GM11168 (cell line): ENCODE data around the gene DYRK3.

Experiments used
- in situ Hi-C: fragments of 300-500 bp; cut with MboI; formaldehyde crosslinking; loops from one replicate; pipeline ENCODE4 v1.12.0; 2022; ENCODE audit warnings: low sequenced_read_pairs; ENCODE audit not compliant: unreplicated experiment

DYRK3 gene

DNA sequence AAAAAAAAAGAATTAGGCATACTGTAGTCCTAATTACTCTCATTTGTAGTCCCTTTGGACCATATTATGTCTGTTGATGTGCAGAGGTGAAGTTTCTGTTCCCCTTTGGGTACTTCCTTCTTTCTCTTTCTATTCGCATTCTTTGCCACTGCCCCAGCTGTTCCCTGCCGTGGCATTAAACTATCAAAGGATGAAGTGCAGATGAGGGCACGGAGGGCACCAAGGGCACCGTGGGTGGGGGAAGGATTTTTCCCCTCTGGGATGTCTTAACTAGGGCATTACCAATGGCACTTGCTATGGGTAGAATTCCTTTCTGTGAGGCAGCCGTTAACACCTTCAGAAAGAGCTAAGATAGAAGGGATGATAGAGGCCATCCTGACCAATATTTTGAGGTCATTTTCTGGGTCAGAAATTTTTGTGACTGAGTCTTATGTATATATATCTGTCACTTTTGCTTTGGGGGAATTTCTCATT lies 44.4 kb downstream of the DYRK3 start:
- in situ Hi-C loops, result no loop called here

DNA sequence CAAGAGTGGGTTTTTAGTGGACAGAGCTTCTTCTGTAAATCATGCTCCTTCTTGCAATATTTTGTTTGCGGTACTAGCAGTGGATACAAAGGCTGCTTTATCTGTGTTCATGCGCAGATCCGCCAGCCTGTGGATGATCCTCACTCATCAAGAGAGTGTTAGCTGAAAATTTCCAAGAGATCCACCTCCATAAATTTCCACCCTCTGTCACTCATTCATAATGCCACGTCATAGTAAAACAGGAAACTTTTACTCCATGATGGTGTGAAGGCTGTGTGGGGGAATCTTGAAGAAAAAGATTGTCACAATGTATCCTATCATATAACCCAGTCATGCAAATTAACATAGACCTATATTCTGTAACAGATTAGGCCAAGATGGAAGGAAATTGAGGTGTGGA lies 44.9 kb downstream of the DYRK3 start:
- in situ Hi-C loops, result no loop called here

DNA sequence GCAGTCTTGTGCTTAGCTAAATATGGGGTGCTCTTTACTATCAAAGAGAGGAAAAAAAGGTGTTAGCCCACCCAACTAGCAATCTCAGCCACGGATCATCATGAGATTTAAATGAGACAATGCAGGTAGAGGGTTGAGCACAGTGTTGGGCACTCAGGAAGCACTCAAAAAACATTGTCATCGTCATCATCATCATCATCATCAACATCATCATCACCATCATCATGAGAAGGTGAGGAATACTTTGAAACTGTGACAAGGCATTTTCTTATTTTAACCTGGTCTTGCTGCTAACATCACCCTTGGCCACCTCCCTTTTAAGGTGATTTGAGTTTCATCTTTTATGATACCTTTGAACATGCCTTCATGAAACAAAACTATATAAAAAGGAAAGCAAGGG lies 46.0 kb downstream of the DYRK3 start:
- in situ Hi-C loops, result no loop called here

DNA sequence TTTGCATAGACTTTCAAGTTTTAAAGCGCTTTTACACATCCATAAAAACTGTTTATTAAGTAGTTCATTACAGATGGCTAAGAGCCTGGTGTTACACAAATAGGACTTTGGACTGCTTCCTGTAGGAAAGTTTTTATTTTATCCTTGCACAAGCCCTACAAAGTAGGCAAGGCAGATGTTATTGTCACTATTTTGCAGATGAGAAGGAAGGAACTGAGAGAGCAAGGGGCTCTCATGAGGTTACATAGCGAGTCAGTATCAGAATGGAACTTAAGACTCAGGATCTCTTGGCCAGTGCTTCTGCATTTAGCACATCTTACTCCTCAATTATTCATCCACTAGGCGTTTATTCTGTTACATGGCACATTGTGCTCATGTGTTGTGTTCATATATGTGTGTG lies 46.8 kb downstream of the DYRK3 start:
- in situ Hi-C loops, result no loop called here

DNA sequence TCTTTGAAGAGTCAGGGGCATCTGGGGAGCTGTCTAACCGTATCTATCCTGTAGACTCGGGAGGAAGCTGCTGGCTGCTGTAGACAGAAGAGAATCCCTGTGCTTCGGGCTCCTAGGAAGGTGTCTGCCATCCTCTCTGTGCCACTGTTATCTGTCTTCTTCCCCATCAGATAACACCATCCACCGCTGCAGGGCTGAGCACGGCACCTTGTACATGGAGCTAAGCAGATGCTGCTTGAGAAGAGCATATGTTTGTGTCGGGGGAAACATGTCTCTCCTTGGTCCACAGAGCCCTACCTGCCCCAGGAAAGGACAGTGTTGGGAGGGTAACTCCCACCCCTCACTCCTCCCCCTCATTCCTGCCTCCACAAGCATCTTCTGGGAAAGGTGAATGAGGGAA lies 48.0 kb downstream of the DYRK3 start:
- in situ Hi-C loops, result no loop called here

DNA sequence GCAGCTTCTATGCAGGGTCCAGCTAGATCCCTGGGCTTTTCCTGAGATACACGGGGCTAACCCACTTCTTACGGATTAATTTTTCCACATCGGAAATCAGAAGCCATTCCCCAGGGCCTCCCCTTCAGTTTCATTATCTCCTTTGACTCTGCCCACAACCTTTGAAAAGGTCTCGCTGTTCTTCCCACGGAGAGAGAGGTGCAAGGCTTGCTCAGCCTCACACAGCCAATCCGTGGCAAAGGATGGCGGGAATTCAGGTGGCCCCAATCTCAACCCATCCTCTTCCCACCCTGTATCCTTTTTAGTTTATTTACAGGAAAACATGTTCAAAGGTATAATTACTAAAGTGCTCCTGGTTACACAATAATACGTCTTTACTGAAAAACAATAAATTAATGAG lies 48.7 kb downstream of the DYRK3 start:
- in situ Hi-C loops, result no loop called here

DNA sequence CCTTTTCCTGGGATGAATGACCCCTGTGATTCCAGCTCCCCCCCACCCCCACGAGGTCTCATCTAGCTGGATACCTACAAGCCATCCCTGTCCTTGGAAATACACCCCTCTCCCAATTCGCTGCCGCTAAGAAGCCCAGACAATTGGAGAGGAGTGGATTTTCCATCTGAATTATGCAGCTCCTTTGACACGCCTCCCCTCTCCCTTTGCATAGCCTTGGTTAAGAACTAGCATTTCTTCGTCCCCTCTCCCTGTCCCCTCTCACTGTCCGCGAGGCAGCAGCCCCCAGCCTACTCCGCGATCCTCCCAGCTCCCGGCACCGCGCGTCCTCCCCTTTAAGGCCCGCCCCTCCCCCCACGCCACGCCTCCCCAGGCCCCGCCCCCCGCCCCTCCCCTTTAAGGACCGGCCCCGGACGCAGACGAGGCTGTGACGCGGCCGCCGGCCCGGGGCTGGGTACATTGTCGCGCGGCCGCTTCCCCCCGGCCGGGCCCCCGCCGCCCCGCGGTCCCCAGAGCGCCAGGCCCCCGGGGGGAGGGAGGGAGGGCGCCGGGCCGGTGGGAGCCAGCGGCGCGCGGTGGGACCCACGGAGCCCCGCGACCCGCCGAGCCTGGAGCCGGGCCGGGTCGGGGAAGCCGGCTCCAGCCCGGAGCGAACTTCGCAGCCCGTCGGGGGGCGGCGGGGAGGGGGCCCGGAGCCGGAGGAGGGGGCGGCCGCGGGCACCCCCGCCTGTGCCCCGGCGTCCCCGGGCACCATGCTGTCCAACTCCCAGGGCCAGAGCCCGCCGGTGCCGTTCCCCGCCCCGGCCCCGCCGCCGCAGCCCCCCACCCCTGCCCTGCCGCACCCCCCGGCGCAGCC lies 49.4 kb downstream of the DYRK3 start, which contains the start of gene MAPKAPK2:
TSS of gene MAPKAPK2 (plus strand) at position 428 of the 856 bp plus-strand sequence. CDS start at position 753, 325 bp downstream.
- in situ Hi-C loops, result no loop called here

DNA sequence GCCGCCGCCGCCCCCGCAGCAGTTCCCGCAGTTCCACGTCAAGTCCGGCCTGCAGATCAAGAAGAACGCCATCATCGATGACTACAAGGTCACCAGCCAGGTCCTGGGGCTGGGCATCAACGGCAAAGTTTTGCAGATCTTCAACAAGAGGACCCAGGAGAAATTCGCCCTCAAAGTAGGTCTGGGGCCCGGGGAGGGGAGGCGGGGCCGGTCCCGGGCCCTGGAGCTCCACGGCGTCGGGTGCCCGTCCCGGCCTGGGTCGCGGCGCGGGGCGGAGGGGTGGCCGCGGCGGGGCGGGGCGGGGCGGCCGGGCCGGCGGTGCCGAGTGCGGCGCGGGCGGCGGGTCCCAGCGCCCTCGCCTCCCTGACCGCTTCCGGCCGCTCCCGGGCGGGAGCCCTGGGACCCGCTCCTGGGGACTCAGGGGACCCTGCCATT lies 50.0 kb downstream of the DYRK3 start:
- in situ Hi-C loops, result no loop called here

DNA sequence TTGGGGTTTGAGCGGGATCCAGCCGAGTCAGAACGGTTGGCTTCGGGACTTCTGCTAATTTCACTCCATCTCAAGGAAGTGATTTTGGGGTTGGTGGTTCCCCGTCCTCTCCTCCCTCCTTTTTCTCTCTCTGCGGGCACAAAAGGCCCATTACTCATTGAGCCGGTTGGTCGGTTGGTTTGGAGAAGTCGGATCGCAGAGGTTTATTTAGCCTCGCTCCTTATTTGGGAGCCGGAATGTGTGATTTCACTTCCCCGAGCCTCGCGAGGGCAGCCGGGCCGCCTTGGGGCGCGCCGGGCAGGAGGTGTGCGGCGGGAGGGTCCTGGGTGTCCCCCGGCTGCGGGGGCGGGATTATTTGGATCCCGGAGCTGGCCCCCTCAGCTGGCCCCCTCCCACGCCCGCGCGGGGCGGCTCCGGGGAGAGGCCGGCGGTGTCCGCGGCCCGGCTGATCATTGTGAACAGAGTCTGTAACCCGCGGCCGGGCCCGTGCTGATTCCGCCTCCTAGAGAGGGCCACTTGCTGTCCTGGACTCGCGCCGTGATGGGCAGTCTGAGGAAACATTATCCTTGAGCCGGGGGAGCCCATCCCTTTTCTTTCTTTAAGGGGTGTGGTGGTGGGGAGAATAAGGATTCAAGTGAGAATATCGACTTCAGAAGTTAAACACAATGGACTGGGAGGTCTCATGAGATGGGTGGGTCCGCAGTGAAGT lies 50.6 kb downstream of the DYRK3 start:
- in situ Hi-C loops, result no loop called here

DNA sequence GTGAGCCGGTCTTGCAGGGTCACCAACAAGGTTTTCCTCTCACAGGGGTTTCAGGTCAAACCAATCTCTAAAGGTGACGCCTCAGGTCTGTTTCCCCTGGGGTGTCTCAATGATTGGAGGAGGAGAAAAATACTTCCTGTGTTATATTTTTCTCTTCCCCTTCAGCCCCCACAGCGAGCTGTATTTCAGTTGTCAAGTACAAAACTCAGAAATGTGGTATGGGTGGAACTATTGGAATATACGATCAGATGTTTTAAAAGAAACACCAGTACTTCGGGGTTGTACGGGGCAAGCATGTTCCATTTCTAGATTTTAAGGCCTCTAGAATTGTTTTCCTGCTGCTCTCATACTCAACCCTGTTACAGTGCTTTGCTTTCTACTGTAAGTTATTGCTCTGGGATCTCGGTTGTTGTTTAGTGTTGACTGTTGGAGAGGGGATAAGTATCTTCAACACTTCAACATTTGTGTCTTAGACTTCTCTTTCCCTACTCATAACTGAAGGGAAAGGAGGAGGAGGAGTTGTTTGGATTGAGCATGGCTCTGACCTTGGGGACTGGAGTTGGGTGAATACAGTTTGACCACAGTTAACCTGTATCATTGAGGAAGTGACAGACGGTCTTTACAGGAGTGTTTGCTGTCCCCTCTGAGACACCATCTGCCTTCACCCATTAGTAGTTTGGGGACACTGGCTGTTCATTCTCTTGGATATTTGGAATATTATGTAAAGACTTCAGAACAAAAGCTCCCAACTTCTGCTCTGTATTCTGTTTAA lies 51.3 kb downstream of the DYRK3 start:
- in situ Hi-C loops, result no loop called here

DNA sequence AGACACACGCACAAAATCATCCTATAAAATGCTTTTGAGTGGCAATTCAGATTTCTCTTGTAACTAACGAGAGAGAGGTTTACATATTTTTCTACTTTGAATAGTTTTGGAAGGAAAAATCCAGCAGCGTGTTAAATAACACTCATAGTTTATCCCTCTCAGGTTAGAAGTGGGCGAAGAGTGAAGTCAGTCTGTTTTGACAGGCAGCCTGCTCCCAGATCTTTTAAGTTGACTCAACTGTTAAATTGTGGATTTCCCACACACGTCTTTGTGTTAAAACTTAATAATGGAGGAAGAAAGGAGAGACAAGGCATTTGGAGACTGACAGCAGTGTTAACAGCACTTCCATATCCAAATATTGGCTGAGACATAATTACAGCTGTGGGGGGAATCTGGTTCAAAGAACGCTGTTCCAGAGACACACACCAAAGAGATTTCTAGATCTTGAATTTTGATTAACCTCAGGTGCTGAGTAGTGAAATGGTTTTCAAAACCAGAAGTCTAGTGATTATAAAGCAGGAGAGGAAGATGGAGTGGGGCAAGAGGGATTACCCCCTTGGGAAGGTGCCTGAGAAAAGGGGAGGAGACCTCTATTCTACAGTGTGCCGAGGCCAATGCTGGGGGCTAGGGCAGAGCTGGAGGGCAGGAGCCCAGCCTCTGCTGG lies 52.0 kb downstream of the DYRK3 start:
- in situ Hi-C loops, result no loop called here

DNA sequence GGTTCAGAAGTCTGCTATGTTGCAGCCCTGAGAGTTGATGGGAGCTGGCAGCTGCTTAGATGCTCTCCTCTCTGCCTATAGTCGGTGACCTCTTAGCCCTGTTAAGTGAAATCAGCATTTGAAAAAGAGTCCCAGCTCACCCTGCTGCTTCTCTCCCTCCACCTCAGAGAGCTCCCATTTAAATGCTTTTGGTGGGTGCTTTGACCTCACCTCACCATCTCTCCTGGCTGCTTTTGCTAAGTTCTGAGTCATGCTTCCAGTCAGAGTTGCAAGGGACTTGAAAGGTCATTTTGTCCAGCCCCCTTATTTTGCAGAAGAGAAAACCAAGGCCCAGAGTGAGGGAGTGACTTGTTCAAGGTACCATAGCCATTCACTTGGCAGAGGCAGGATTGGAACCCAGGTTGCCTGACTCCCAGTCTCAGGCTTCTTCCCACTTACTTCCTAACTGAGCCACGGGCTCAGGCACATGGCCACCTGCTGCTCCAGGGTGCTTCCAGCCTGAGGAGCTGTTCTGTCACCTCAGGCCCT lies 52.6 kb downstream of the DYRK3 start:
- in situ Hi-C loops, result no loop called here

DNA sequence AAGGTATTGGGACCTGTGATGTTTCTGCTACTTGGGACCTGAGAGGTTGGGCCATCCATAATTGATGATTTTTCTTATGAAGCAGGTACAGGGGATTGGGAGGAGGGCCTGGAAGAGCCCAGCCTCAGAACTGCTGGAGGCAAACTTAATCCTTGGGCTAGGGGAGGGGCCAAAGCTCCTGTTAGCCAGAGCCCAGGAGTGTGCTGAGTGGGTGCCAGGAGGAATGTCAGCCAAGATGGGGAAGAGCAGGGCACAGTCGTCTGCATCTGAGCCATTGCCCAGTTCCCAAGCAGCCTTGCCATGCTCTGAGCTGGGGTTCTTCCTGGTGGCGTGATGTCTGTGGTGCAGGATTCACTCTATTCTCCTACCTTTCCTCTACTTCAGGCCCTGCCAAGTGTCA lies 55.2 kb downstream of the DYRK3 start:
- in situ Hi-C loops, result no loop called here

DNA sequence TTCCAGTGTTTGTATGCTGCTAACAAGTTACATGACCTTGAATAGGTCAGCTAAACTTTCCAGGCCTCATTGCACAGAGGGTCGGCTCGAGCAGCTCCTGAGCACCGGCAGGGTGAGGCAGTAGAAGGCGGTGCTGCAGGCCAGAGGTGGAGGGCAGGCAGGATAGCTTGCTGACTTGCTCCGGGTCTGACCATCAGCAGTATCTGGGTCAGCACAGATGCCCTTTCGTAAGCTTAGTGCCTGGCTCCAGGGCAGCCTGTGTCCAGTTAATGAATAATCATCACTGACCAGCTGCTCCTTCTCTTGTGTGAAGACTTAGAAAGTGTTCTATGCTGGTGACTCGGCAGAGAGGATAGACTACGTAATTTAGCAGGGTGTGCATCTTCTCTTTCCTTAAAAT lies 56.3 kb downstream of the DYRK3 start:
- in situ Hi-C loops, result no loop called here

DNA sequence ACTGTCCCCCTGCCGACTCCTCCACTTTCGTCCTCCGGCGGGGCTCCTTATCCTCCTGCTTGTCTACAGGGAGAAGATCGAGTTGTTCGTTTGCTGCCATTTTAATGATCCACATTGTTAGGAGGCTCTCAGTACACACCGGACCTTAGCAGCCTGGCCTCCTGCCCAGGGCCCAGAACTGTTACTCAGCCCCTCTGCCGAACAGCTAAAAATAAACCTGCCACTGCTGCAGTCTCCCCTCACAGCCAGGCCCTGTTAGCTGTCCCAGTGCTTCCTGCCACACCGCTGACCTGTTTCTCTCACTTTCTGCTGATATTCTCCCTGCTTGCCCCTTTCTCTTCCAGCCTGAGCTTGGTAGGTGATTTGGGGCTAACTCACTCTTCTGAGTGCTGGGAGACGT lies 57.7 kb downstream of the DYRK3 start:
- in situ Hi-C loops, result no loop called here

DNA sequence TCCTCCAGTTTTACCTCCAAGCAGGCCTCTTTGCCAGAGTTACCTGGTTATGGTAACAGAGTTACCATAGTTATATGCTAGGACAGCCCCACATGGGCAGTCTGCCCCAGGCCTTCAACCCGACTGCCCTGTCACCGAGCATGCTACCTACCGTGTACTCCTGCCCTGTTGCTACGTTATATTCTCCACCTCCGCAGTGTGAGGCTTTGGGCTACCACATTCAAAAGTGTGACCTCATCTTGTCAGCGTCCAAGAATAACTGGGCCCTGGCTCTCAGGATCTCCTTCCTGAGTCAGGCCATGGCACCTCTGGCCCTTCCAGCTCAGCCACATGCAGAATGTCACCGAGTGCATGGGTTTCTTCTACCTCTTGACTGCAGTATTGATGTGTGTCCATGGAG lies 58.3 kb downstream of the DYRK3 start:
- in situ Hi-C loops, result no loop called here

DNA sequence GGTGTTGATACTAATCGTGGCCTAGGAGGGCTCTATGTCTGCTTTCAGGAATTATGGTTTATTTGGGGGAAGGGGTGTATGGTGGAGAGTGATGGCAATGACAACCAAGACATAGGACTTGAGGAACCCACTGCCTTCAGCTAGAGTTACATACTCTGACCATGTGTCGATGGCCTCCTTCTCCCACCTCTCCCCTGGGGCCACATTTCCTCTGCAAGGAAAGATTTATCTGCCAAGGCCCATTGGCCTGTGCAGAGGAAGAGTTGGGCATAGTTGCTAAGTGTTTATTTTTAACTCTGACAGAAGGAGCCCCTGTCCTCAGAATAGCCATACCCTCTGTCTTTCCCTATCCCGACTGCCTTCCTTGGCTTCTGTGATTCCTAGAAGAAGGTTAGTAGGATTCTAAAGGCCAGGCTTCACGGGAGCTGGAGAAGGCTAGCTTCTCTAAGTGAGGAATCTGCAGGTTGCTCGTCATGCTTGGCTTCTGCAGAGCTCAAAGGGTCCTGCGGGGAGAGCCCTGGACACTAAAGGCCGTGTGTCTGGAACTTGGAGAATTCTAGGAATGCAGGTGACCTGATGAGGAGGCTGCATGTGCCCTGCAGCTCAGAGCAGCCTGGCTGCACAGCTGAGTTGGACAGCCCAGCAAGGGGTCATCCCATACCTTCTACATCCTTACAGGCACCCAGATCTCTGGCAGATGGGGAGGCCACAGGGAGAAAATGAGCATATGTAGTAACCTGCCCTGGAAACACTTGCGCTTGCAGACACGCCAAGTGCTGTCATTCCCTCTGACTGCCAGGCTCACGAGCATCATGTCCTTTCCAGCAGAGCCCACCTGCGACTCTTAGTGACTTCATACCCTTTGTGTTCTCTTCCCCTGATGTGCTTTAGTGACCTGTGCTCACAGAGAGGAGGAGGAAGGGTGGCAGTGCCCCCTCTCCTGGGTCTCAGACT lies 59.1 kb downstream of the DYRK3 start:
- in situ Hi-C loops, result no loop called here

DNA sequence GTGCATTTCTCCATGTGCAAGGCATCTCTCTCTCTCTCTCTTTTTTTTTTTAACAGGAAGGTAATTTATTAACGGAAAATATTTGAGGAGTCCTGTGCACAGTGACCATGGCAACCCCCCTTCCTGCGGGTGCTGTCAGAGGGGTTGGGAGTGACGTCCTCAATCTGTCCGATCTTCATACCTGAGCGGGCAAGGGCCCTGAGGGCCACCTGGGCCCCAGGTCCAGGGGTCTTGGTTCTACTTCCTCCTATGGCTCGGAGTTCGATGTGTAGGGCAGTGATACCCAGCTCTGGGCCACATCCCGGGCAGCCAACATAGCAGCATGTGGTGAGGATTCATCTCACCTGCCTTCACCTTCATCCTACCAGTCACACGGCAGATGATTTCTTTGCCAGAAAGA lies 60.4 kb downstream of the DYRK3 start:
- in situ Hi-C loops, result no loop called here
